HPDE6-E6E7 (cell line): ENCODE data around the gene CORO1C.
"Not testable (repeated sequence)": the region's sequence is repeated elsewhere in the genome, so short reads cannot be mapped to it uniquely, and the experiment has no call there.

Source experiments
- DNase-seq: peaks from one replicate; pipeline ENCODE4 v3.0.0; 2011; ENCODE audit warnings: missing footprints; ENCODE audit errors: extremely low spot score

CORO1C gene

GRCh38 chr12:108633534-108634248, 97.6 kb downstream of the CORO1C start, which contains the start of gene SELPLG:
Gene SELPLG (minus strand): TSS chr12:108633894. CDS start chr12:108624307, 9,587 bp downstream.
- DNase-seq: no peak

DNA sequence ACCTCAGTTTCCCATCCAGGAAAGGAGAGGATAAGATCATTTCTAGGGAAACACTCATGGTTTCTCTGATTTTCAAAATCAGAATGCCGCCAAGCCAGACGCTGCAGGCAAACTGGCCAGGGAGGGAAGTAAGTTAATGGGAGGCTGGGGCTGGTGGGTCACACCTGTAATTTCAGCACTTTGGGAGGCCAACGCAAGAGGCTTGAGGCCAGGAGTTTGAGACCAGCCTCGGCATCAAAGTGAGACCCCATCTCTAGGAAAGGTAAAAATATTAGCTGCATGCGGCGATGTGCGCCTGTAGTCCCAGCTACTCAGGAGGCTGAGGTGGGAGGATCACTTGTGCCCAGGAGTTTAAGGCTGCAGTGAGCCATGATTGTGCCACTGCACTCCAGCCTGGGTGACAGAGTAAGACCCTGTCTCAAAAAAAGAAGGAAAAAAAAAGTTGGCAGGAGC, 98.2 kb downstream of the CORO1C start:
- no peak for DNase-seq

DNA sequence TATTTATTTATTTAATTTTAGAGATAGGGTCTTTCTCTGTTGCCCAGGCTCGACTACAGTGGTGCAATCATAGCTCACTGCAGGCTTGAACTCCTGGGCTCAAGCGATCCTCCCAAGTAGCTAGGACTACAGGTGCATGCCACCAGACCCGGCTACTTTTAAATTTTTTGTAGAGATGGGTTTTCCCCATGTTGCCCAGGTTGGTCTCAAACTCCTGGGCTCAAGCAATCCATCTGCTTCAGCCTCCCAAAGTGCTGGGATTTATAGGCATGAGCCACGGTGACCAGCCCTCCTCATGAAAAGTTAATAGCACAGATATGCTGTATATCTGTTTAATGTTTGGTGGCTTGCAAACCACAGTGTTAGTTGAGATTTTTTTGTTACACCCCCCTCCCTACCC, 100.1 kb downstream of the CORO1C start:
- DNase-seq: not testable (repeated sequence)

DNA sequence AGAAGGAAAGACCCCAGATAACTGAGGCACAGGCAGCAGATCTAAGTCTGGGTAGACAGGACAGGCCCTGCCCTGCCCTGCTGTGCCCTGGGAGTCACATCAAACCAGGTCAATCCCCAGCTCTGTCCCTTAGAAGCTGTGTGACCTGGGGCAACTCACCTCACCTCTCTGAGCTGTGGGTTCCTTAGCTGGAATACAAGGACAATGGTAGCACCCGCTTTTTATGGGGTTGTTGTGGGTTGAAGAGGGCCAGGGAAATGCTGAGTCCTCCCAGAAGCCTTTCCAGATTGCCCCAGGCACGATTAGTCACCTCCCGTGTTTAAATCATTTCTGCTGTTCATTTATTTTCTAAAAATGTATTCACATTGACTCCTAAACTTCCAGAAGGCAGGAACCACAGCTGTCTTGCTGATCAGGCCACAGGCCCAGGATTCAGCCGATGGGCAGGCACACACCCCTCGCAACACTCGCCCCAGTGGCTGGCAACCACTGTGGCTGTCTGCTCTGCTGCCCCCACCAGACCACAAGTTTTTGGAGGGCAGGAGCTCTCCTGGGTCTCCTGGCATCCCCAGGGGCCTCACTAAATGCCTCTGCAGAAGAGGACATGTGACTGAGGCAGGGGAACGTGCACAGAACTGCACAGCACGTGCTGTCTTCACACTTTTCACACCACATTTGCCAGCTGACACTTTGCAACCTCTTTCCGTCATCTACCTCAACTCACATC, 100.7 kb downstream of the CORO1C start:
- DNase-seq: peak; percentile 66

DNA sequence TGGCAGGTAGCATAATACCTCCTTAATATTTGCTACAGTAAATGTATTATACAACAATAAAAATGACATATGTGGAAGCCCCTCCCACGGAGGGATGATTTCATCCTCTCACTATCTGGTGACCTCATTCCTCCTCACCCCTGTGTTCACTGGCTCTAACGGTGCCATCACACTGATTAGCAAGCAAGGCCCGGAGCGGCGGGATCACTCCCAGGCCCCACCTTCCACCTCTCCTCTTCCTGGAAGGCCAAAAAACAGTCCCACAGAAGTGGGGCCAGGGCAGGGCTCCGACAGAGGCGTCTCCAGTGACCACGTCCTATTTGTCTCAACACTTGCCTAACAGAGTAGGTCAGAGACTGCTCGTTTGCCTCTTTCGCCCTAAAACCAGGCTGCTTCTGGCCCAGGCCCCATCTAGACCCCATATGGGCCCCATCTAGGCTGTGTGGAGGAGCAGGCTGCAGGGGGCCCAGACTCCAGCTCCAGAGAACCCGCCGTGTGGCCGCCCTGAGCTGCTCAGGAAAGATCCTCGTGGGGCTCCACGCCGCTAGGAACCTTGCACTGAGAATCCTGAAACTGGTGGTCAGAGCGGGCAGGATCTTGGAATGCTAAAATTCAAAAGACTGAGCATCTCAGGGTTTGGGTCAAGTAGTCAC, 101.4 kb downstream of the CORO1C start:
- peak; percentile 69 for DNase-seq

GRCh38 chr12:108629151-108629550, 102.2 kb downstream of the CORO1C start:
- DNase-seq: no peak

DNA sequence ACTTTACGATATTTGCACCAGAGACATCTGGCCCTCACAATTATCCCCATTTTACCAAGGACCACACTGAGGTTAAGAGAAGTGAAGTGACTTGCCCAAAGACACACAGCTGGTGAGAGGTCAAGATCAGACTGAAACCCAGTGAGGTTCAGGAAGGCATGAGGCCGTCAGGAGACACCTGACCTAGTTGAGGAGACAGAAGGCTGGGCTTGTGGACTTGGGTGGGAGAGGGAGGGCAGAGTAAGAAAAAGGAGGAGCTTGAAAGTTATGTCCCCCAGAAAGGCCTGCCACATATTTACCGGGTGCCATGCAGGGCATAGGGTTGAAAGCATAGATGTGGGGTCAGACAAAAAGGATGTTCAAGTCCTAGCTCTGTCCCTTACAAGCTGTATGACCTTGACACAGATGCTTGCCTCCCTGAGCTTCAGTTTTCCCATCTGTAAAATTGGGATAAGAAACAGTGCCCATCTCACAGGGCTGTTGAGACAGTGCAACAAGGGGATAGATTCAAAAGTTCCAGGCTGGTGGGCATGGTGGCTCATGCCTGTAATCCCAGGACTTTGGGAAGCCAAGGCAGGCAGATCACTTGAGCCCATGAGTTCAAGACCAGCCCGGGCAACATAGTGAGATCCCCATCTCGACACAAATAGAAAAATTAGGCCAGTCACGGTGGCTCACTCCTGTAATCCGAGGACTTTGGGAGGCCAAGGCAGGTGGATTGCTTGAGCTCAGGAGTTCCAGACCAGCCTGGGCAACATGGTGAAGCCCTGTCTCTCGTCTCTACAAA, 104.0 kb downstream of the CORO1C start:
- DNase-seq: no peak

GRCh38 chr12:108625228-108625627, 106.1 kb downstream of the CORO1C start:
- DNase-seq: no peak

- DNase-seq: no peak
Observed at GRCh38 chr12:108623577-108623976, 107.7 kb downstream of the CORO1C start.

- DNase-seq: no peak
Observed at GRCh38 chr12:108622921-108623514, 108.3 kb downstream of the CORO1C start.

DNA sequence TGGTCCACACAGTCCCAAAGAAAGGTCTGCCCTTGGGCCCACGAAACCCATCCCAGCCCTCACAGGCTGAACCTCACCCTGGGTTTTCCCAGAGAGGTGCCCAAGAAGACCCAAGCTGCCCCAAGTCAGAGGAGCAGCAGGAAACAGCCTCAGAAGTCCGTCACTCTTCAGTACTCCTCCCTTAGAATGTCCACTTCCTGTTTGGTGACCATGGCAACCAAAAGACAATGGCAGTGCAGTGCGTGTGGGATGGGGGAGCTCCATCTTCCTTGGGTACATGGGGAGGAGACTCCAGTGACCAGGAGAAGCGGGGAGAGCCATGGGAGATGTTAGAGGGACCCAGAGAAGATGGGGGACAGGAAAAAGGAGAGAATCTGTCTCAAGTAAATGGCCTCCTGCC, 108.9 kb downstream of the CORO1C start:
- DNase-seq: no peak

GRCh38 chr12:108621161-108621560, 110.2 kb downstream of the CORO1C start:
- DNase-seq: no peak

DNA sequence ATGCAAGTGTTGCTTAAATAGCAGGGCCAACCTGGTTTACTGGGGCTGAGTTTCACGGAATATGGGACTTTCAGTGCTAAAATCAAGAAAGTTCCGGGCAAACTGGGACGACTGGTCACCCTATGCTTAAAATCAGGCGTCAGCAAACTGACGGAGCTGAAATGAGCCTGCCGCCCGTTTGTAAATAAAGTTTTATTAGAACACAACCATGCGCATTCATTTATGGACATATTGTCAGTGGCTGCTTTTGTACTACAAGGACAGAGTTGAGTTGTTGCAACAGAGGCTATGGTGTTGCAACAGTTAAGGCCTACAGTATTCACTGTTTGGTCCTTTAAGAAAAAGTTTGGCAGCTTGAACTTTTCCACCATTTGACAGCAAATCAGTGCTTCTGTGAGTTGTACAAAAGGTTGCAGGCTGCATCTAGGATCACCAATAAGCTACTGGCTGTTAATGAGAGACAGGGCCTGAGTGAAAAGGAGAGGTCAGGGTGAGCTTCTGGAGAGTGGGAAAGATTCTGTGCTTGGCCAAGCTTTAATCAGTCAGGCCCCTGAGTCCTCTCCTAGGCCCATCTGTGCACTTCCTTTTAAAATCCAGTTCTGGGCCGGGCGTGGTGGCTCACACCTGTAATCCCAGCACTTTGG, 111.0 kb downstream of the CORO1C start:
- no peak for DNase-seq

- no peak for DNase-seq
Observed at GRCh38 chr12:108619369-108620160, 111.8 kb downstream of the CORO1C start.

DNA sequence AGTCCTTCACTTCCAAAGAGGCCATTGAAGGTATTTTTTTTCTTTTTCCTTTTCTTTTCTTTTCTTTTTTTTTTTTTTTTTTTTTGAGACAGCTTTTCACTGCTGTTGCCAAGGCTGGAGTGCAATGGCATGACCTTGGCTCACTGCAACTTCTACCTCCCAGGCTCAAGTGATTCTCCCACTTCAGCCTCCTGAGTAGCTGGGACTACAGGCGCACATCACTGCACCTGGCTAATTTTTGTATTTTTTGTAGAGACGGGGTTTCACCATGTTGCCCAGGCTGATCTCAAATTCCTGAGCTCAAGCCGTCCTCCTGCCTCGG, 112.4 kb downstream of the CORO1C start:
- not testable (repeated sequence) for DNase-seq

- DNase-seq: peak; percentile 80
Observed at GRCh38 chr12:108618079-108618952, 113.0 kb downstream of the CORO1C start.

- no peak for DNase-seq
Observed at GRCh38 chr12:108616941-108617858, 114.1 kb downstream of the CORO1C start.

- no peak for DNase-seq
Observed at GRCh38 chr12:108616359-108616758, 115.0 kb downstream of the CORO1C start.
